ENCODE data around the gene IL1RAP.

- TF ChIP-seq, protein P1, sequence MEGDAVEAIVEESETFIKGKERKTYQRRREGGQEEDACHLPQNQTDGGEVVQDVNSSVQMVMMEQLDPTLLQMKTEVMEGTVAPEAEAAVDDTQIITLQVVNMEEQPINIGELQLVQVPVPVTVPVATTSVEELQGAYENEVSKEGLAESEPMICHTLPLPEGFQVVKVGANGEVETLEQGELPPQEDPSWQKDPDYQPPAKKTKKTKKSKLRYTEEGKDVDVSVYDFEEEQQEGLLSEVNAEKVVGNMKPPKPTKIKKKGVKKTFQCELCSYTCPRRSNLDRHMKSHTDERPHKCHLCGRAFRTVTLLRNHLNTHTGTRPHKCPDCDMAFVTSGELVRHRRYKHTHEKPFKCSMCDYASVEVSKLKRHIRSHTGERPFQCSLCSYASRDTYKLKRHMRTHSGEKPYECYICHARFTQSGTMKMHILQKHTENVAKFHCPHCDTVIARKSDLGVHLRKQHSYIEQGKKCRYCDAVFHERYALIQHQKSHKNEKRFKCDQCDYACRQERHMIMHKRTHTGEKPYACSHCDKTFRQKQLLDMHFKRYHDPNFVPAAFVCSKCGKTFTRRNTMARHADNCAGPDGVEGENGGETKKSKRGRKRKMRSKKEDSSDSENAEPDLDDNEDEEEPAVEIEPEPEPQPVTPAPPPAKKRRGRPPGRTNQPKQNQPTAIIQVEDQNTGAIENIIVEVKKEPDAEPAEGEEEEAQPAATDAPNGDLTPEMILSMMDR (IDR thresholded peaks at IDR 0.05), result no peak
- TF ChIP-seq POLR2A (IDR thresholded peaks at IDR 0.05), result no peak
Observed at GRCh38 chr3:190526787-190527762, 13.2 kb downstream of the IL1RAP start.

All from prostate gland (tissue), 2 donors.